Calu3 (cell line): ENCODE data around the gene GALE. TPM values are rescaled to one million over a fixed set of nuclear protein-coding genes. Genes with fewer than 3 reads are reported as not detected.
A peak's percentile ranks its signal among the peaks of the same experiment; 100 is the strongest.

Experiments
- BruUV-seq: library from RNA; stranded (reverse); fragments of 400-500 nt; replicated peaks from 2 replicates; lab custom pipeline; 2021; lab: Mats Ljungman, UMichigan
- CTCF ChIA-PET: fragments of 300-600 bp; sonication (Branson Sonifier 250); formaldehyde crosslinking; loops from one replicate; lab custom pipeline; 2022; ENCODE audit warnings: antibody characterized with exemption; lab: Charles Lee
- DNase-seq: peaks from one replicate; pipeline ENCODE4 v3.0.0; 2022
- H3K27ac Mint-ChIP-seq: one replicate; pipeline ENCODE4 v1.8.0; 2022; ENCODE audit warnings: mixed read lengths; ENCODE audit not compliant: unreplicated experiment
- H3K27me3 Mint-ChIP-seq: one replicate; pipeline ENCODE4 v1.8.0; 2022; ENCODE audit warnings: mixed read lengths; ENCODE audit not compliant: unreplicated experiment
- H3K36me3 Mint-ChIP-seq: one replicate; pipeline ENCODE4 v1.8.0; 2022; ENCODE audit warnings: mild to moderate bottlenecking, moderate library complexity, mixed read lengths; ENCODE audit not compliant: insufficient read depth, unreplicated experiment
- H3K4me1 Mint-ChIP-seq: one replicate; pipeline ENCODE4 v1.8.0; 2022; ENCODE audit warnings: mild to moderate bottlenecking, low read depth, mixed read lengths; ENCODE audit not compliant: unreplicated experiment
- H3K4me3 Mint-ChIP-seq: one replicate; pipeline ENCODE4 v1.8.0; 2022; ENCODE audit warnings: mild to moderate bottlenecking, low read depth, moderate library complexity, mixed read lengths; ENCODE audit not compliant: unreplicated experiment
- H3K9me3 Mint-ChIP-seq: one replicate; pipeline ENCODE4 v1.8.0; 2022; ENCODE audit warnings: low read depth, mixed read lengths; ENCODE audit not compliant: unreplicated experiment
- CTCF ChIP-seq: fragments of 200-600 bp; IDR thresholded peaks from one replicate; pipeline ENCODE4 v1.8.0; 2022; ENCODE audit warnings: antibody characterized with exemption; ENCODE audit not compliant: unreplicated experiment
- intact Hi-C: fragments of 100-400 bp; cut with micrococcal nuclease; formaldehyde crosslinking; loops from one replicate; pipeline ENCODE4 v1.10.0; 2022; ENCODE audit not compliant: unreplicated experiment
- total RNA-seq: library from RNA; stranded (reverse); gene quantifications from 2 replicates; pipeline ENCODE4 v1.2.3, GENCODE V29; 2022

The GALE gene
- total RNA-seq, 1 experiment from 2014 or later = 76.7 TPM

GRCh38 chr1:23799570-23800399 lies 769 bp downstream of the GALE start:
- intact Hi-C loops = loop anchor here (10.0 kb wide), 1 partner anchor 345 kb away; the partner anchor contains the start of gene IL22RA1
- CTCF ChIA-PET = interaction anchor here (0.5 to 1.7 kb wide), 7 partner anchors 9 to 884 kb away, joined by 3 to 5 read pairs (median 4); partner anchors contain the start of gene LYPLA2
- Mint-ChIP-seq H3K27ac (peak overlapping the region; percentile 93), H3K4me1 (no peaks in the 10 kb centered on the region), H3K36me3 (peaks cover 65% of the 10 kb centered on the region), H3K9me3 (no peaks in the 10 kb centered on the region), H3K27me3 (no peaks in the 10 kb centered on the region), H3K4me3 (peak overlapping the region; percentile 83)
- no peak for TF ChIP-seq CTCF
- TSS peak; percentile 92 for BruUV-seq
- peak; percentile 90 for DNase-seq

- Mint-ChIP-seq H3K27me3 (no peaks in the 10 kb centered on the region), H3K4me3 (peak overlapping the region; percentile 83), H3K36me3 (peaks cover 70% of the 10 kb centered on the region), H3K4me1 (no peaks in the 10 kb centered on the region), H3K9me3 (no peaks in the 10 kb centered on the region), H3K27ac (peak overlapping the region; percentile 93)
- intact Hi-C loops = no loop called here
- CTCF ChIA-PET = interaction anchor here (0.5 to 1.7 kb wide), 7 partner anchors 8 to 884 kb away, joined by 3 to 5 read pairs (median 4); partner anchors contain the start of gene LYPLA2
- TF ChIP-seq CTCF = no peak
- BruUV-seq = no TSS peak
- DNase-seq = no peak
These were observed 1.3 kb downstream of the GALE start for GRCh38 chr1:23799255-23799569.

- CTCF ChIA-PET = interaction anchor here (1.7 kb wide), 1 partner anchor 118 kb away, joined by 5 read pairs; no protein-coding TSS in a partner anchor
- BruUV-seq = no TSS peak
- intact Hi-C loops = no loop called here
- Mint-ChIP-seq H3K27ac (peak overlapping the region; percentile 93), H3K4me3 (peak overlapping the region; percentile 83), H3K36me3 (peaks cover 75% of the 10 kb centered on the region), H3K4me1 (no peaks in the 10 kb centered on the region), H3K27me3 (no peaks in the 10 kb centered on the region), H3K9me3 (no peaks in the 10 kb centered on the region)
- TF ChIP-seq CTCF = no peak
- DNase-seq = no peak
These were observed 1.9 kb downstream of the GALE start for GRCh38 chr1:23798662-23799142.

- Mint-ChIP-seq H3K27me3 (no peaks in the 10 kb centered on the region), H3K4me1 (no peaks in the 10 kb centered on the region), H3K9me3 (no peaks in the 10 kb centered on the region), H3K4me3 (no peak overlapping the region), H3K27ac (no peak overlapping the region), H3K36me3 (peaks cover 84% of the 10 kb centered on the region)
- no TSS peak for BruUV-seq
- CTCF ChIA-PET = interaction anchor here (1.7 kb wide), 1 partner anchor 119 kb away, joined by 5 read pairs; no protein-coding TSS in a partner anchor
- DNase-seq = no peak
- intact Hi-C loops = no loop called here
- no peak for TF ChIP-seq CTCF
These were observed 2.8 kb downstream of the GALE start for GRCh38 chr1:23797478-23798448.
